K562 (cell line): ENCODE data around the gene TRIAP1. TPM values are rescaled to one million over a fixed set of nuclear protein-coding genes. Genes with fewer than 3 reads are reported as not detected.

ENCODE experiments used
- ARID1B ChIP-seq: fragments of 450-650 bp; IDR thresholded peaks from 2 replicates; pipeline ENCODE4 v1.6.1; 2016; ENCODE audit warnings: antibody characterized with exemption, mild to moderate bottlenecking, inconsistent platforms
- HDAC8 ChIP-seq: fragments of 450-650 bp; IDR thresholded peaks from 2 replicates; pipeline ENCODE4 v1.6.1; 2016; ENCODE audit warnings: mild to moderate bottlenecking, missing genetic modification characterization, moderate library complexity, missing compliant biosample characterization
- HMG20B ChIP-seq: fragments of 250-450 bp; sonication (Bioruptor Pico); IDR thresholded peaks from 2 replicates; pipeline ENCODE4 v1.5.0; 2021; ENCODE audit warnings: mild to moderate bottlenecking
- IFI16 ChIP-seq: fragments of 250-450 bp; sonication (Bioruptor Pico); IDR thresholded peaks from 2 replicates; pipeline ENCODE4 v2.1.2; 2022; ENCODE audit warnings: mild to moderate bottlenecking, inconsistent platforms
- ILF3 ChIP-seq: fragments of 450-650 bp; IDR thresholded peaks from 2 replicates; pipeline ENCODE4 v1.6.1; 2018; ENCODE audit warnings: antibody characterized with exemption, mild to moderate bottlenecking, moderate library complexity, borderline replicate concordance
- NFATC3 ChIP-seq: fragments of 450-650 bp; IDR thresholded peaks from 2 replicates; pipeline ENCODE4 v1.6.1; 2017; ENCODE audit warnings: mild to moderate bottlenecking
- TOE1 ChIP-seq, 2 experiments: fragments of 450-650 bp in 1 of 2; sonication (generic) in 1 of 2; formaldehyde crosslinking in 1 of 2; IDR thresholded peaks; 2 replicates each; pipeline versions ENCODE4 v1.7.1 to v1.8.0; 2016 to 2022; ENCODE audit warnings: borderline replicate concordance in 2 of 2, mild to moderate bottlenecking in 2 of 2, antibody characterized with exemption in 1 of 2, inconsistent platforms in 1 of 2, low read depth in 1 of 2, missing genetic modification reagents in 1 of 2, moderate library complexity in 1 of 2
- ZNF134 ChIP-seq: fragments of 250-450 bp; sonication (Bioruptor Pico); conservative IDR thresholded peaks from 2 replicates; pipeline ENCODE4 v1.4.0; 2020
- ZNF436 ChIP-seq: fragments of 250-450, 450-650 bp; sonication (Bioruptor Pico); formaldehyde crosslinking; IDR thresholded peaks from 2 replicates; pipeline ENCODE4 v1.7.0; 2020; ENCODE audit warnings: mild to moderate bottlenecking
- polyA plus RNA-seq, 8 experiments: library from polyadenylated mRNA; depleted of rRNA in 4 of 8; stranded (reverse) in 5 of 8; unstranded in 3 of 8; fragments of >200 nt; fragmentation: Nextera tagmentation in 2 of 8; fragmentation: Illumina TruSeq in 1 of 8; extraction: Ambion mirVana in 2 of 8; extraction: Trizol in 1 of 8; gene quantifications; 2 replicates each; pipeline versions ENCODE4 v1.2.1 to v1.2.3, GENCODE V29; 2011 to 2014; ENCODE audit warnings: inconsistent platforms in 1 of 8, missing spikeins in 1 of 8
- total RNA-seq, 7 experiments: library from RNA; depleted of rRNA in 6 of 7; stranded (reverse); fragments of >200 nt in 6 of 7; fragmentation: Illumina TruSeq in 2 of 7; extraction: Trizol in 2 of 7; gene quantifications; 2 replicates each; pipeline versions ENCODE4 v1.2.1 to v1.2.3, GENCODE V29; 2011 to 2021; ENCODE audit warnings: low replicate concordance in 1 of 7
- TF ChIP-seq, protein P1 (sequence below): fragments of 250-450 bp; sonication (Bioruptor Pico); IDR thresholded peaks from 2 replicates; pipeline ENCODE4 v1.4.0; 2020; ENCODE audit warnings: mild to moderate bottlenecking, moderate library complexity, borderline replicate concordance

Gene TRIAP1
- total and polyA plus RNA-seq, 9 of the 15 experiments (the other 6 are each of a cell fraction or from before 2014, with no cell fraction given) = 37.3 to 354 (median 65.4) TPM

DNA sequence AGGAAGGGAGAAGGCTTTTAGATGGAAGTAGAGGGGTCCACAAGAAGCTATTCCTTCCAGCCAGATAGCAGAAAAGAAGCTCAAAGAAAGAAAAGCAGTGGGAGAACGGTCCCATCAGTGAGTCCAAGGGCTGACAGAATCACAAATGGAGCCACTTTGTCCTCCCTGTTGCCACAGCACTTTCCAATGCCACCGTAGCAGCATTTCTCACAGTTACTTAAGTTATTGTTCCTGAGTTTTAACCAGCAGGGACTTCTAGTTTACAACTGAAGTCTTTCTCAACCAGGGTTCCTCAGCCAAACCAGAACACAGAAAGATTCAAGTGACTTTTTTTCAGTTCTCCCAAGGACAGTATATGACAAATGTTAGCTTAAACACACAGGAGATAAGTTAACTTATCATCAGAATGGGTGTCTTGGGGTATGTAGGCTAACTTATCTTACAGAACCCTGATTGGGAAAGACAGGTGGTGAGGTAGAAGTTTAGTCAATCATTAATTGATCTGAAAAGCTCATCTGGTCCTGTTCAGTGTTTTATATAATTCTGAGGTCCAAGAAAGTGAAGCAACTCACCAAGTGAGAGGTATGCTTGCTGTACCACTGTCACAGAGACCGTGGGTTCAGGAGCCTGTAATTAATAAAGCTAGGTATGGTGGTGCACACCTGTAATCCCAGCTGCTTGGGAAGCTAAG, 7.0 kb upstream of the TRIAP1 start (continued):
- TF ChIP-seq ZNF134 (CRISPR knock-in tag) (no peak), ZNF436 (CRISPR knock-in tag) (no peak), NFATC3 (no peak), IFI16 (CRISPR knock-in tag) (no peak), ARID1B (no peak), HMG20B (no peak), ILF3 (no peak), HDAC8 (tag) (no peak), TOE1 (IDR thresholded peaks at IDR 0.05; ENCODE audit: borderline replicate concordance) (no peak), TOE1 (CRISPR knock-in tag; IDR thresholded peaks at IDR 0.05; ENCODE audit: borderline replicate concordance, low read depth) (no peak)
- TF ChIP-seq, protein P1, sequence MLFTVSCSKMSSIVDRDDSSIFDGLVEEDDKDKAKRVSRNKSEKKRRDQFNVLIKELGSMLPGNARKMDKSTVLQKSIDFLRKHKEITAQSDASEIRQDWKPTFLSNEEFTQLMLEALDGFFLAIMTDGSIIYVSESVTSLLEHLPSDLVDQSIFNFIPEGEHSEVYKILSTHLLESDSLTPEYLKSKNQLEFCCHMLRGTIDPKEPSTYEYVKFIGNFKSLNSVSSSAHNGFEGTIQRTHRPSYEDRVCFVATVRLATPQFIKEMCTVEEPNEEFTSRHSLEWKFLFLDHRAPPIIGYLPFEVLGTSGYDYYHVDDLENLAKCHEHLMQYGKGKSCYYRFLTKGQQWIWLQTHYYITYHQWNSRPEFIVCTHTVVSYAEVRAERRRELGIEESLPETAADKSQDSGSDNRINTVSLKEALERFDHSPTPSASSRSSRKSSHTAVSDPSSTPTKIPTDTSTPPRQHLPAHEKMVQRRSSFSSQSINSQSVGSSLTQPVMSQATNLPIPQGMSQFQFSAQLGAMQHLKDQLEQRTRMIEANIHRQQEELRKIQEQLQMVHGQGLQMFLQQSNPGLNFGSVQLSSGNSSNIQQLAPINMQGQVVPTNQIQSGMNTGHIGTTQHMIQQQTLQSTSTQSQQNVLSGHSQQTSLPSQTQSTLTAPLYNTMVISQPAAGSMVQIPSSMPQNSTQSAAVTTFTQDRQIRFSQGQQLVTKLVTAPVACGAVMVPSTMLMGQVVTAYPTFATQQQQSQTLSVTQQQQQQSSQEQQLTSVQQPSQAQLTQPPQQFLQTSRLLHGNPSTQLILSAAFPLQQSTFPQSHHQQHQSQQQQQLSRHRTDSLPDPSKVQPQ = no peak
